ENCODE measurements around the gene CFAP77.
"Not testable (repeated sequence)": the region's sequence is repeated elsewhere in the genome, so short reads cannot be mapped to it uniquely, and the experiment has no call there.

DNA sequence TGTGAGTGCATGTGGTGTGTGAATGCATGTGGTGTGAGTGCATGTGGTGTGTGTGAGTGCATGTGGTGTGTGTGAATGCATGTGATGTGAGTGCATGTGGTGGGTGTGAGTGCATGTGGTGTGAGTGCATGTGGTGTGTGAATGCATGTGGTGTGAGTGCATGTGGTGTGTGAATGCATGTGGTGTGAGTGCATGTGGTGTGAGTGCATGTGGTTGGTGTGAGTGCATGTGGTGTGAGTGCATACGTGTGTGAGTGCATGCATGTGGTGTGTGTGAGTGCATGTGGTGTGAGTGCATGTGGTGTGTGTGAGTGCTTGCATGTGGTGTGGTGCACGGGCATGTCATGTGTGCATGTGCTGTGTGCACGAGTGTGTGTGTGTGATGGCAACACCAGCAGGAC, 31.6 kb upstream of the CFAP77 start:
- not testable (repeated sequence) for TF ChIP-seq MAFK (IDR thresholded peaks at IDR 0.05; ENCODE audit: low read depth, low read length); RFX5 (IDR thresholded peaks at IDR 0.05; ENCODE audit: low read depth, low read length); POLR2A (IDR thresholded peaks at IDR 0.05; ENCODE audit: low read depth, low read length); RAD21 (IDR thresholded peaks at IDR 0.05; ENCODE audit: low read length); BHLHE40 (IDR thresholded peaks at IDR 0.05; ENCODE audit: low read depth, low read length); RCOR1 (IDR thresholded peaks at IDR 0.05; ENCODE audit: insufficient replicate concordance, low read length); MAZ (IDR thresholded peaks at IDR 0.05; ENCODE audit: borderline replicate concordance, low read depth, low read length); MXI1 (IDR thresholded peaks at IDR 0.05; ENCODE audit: borderline replicate concordance, low read depth, low read length); CEBPB (IDR thresholded peaks at IDR 0.05; ENCODE audit: low read depth, low read length); SMC3 (IDR thresholded peaks at IDR 0.05; ENCODE audit: low read depth, low read length)
- TF ChIP-seq, protein P1, sequence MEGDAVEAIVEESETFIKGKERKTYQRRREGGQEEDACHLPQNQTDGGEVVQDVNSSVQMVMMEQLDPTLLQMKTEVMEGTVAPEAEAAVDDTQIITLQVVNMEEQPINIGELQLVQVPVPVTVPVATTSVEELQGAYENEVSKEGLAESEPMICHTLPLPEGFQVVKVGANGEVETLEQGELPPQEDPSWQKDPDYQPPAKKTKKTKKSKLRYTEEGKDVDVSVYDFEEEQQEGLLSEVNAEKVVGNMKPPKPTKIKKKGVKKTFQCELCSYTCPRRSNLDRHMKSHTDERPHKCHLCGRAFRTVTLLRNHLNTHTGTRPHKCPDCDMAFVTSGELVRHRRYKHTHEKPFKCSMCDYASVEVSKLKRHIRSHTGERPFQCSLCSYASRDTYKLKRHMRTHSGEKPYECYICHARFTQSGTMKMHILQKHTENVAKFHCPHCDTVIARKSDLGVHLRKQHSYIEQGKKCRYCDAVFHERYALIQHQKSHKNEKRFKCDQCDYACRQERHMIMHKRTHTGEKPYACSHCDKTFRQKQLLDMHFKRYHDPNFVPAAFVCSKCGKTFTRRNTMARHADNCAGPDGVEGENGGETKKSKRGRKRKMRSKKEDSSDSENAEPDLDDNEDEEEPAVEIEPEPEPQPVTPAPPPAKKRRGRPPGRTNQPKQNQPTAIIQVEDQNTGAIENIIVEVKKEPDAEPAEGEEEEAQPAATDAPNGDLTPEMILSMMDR (conservative IDR thresholded peaks at IDR 0.05; ENCODE audit: low read depth, low read length): not testable (repeated sequence)
- TF ChIP-seq, protein P2, sequence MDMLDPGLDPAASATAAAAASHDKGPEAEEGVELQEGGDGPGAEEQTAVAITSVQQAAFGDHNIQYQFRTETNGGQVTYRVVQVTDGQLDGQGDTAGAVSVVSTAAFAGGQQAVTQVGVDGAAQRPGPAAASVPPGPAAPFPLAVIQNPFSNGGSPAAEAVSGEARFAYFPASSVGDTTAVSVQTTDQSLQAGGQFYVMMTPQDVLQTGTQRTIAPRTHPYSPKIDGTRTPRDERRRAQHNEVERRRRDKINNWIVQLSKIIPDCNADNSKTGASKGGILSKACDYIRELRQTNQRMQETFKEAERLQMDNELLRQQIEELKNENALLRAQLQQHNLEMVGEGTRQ (IDR thresholded peaks at IDR 0.05; ENCODE audit: low read depth, low read length): not testable (repeated sequence)
